Parathyroid adenoma (tissue), 2 donors: Measurements from ENCODE around the gene RIN3.
A peak's percentile ranks its signal among the peaks of the same experiment; 100 is the strongest.
"Not testable (repeated sequence)": the region's sequence is repeated elsewhere in the genome, so short reads cannot be mapped to it uniquely, and the experiment has no call there.

Experiments used
- H2AFZ ChIP-seq: fragments of 300-600 bp; sonication (generic); one replicate; pipeline ENCODE4 v1.7.0; 2017; ENCODE audit warnings: antibody characterized with exemption, mild to moderate bottlenecking
- H3K27ac ChIP-seq: fragments of 300-600 bp; sonication (generic); one replicate; pipeline ENCODE4 v1.7.0; 2017
- H3K27me3 ChIP-seq: fragments of 300-600 bp; sonication (generic); one replicate; pipeline ENCODE4 v1.7.0; 2017; ENCODE audit warnings: low read length; ENCODE audit not compliant: control insufficient read depth, insufficient read depth
- H3K36me3 ChIP-seq: fragments of 300-600 bp; sonication (generic); one replicate; pipeline ENCODE4 v1.7.0; 2017; ENCODE audit warnings: low read length; ENCODE audit not compliant: control insufficient read depth, insufficient read depth
- H3K4me1 ChIP-seq: fragments of 300-600 bp; sonication (generic); one replicate; pipeline ENCODE4 v1.7.0; 2017; ENCODE audit warnings: control low read depth
- H3K4me2 ChIP-seq: fragments of 300-600 bp; sonication (generic); one replicate; pipeline ENCODE4 v1.7.0; 2017; ENCODE audit warnings: low read length
- H3K4me3 ChIP-seq: fragments of 300-600 bp; sonication (generic); one replicate; pipeline ENCODE4 v1.7.0; 2017; ENCODE audit warnings: low read depth, low read length
- H3K79me2 ChIP-seq: fragments of 300-600 bp; sonication (generic); one replicate; pipeline ENCODE4 v1.7.0; 2017; ENCODE audit warnings: control low read depth
- H3K9ac ChIP-seq: fragments of 300-600 bp; sonication (generic); one replicate; pipeline ENCODE4 v1.7.0; 2017; ENCODE audit warnings: mild to moderate bottlenecking
- H3K9me3 ChIP-seq: fragments of 300-600 bp; sonication (generic); one replicate; pipeline ENCODE4 v1.7.0; 2017; ENCODE audit warnings: low read length; ENCODE audit not compliant: control insufficient read depth
- TF ChIP-seq, protein P1 (sequence below): fragments of 300-600 bp; sonication (generic); IDR thresholded peaks from one replicate; pipeline ENCODE4 v1.7.0; 2017; ENCODE audit warnings: antibody characterized with exemption, mild to moderate bottlenecking
- donor health status: primary hyperparathyroidism.

The RIN3 gene

DNA sequence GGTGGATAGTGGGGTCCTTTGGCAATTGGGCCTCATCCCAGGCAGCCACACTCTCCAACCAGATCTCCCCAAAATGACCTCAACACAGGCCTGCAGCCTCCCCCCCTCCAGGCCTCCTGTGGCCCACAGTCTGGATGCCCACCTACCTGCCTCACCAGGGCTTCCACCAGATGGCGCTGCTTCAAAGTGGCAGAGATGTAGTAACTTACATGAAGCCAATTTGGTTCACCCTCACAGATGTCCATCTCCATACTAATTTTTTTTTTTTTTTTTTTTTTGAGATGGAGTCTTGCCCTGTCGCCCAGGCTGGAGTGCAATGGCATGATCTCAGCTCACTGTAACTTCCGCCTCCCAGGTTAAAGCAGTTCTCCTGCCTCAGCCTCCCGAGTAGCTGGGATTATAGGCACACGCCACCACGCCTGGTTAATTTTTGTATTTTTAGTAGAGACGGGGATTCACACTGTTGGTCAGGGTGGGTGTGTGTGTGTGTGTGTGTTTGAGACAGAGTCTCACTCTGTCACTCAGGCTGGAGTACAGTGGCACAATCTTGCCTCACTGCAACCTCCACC lies 201.2 kb downstream of the RIN3 start:
- TF ChIP-seq, protein P1, sequence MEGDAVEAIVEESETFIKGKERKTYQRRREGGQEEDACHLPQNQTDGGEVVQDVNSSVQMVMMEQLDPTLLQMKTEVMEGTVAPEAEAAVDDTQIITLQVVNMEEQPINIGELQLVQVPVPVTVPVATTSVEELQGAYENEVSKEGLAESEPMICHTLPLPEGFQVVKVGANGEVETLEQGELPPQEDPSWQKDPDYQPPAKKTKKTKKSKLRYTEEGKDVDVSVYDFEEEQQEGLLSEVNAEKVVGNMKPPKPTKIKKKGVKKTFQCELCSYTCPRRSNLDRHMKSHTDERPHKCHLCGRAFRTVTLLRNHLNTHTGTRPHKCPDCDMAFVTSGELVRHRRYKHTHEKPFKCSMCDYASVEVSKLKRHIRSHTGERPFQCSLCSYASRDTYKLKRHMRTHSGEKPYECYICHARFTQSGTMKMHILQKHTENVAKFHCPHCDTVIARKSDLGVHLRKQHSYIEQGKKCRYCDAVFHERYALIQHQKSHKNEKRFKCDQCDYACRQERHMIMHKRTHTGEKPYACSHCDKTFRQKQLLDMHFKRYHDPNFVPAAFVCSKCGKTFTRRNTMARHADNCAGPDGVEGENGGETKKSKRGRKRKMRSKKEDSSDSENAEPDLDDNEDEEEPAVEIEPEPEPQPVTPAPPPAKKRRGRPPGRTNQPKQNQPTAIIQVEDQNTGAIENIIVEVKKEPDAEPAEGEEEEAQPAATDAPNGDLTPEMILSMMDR = peak; percentile 79
- H3K36me3 ChIP-seq, H3K4me1 ChIP-seq, H3K27ac ChIP-seq, H2AFZ ChIP-seq, H3K9ac ChIP-seq, H3K9me3 ChIP-seq, H3K4me3 ChIP-seq, H3K4me2 ChIP-seq, H3K79me2 ChIP-seq, H3K27me3 ChIP-seq: not testable (repeated sequence)

DNA sequence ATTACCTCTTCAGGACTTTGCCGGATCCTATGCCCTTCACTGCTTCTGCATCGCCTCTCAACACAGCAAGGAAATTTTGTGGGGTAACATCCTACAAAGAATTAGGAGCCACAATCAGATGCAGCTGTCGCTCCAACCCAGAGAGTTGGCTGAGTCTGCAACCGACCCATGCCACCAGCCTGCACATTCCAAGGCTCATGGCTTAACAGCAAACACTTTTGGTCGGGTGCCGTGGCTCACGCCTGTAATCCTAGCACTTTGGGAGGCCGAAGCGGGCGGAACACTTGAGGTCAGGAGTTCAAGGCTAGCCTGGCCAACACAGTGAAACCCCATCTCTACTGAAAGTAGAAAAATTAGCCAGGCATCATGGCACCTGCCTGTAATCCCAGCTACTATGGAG lies 202.6 kb downstream of the RIN3 start:
- Histone ChIP-seq H3K4me1 (peaks cover 10% of the 10 kb centered on the region), H3K79me2 (peaks cover 3% of the 10 kb centered on the region), H3K36me3 (no peaks in the 10 kb centered on the region), H3K4me3 (no peak overlapping the region), H2AFZ (no peak overlapping the region), H3K27me3 (no peaks in the 10 kb centered on the region), H3K27ac (no peak overlapping the region), H3K9me3 (no peaks in the 10 kb centered on the region), H3K9ac (no peak overlapping the region), H3K4me2 (no peak overlapping the region)
- TF ChIP-seq, protein P1 = no peak

DNA sequence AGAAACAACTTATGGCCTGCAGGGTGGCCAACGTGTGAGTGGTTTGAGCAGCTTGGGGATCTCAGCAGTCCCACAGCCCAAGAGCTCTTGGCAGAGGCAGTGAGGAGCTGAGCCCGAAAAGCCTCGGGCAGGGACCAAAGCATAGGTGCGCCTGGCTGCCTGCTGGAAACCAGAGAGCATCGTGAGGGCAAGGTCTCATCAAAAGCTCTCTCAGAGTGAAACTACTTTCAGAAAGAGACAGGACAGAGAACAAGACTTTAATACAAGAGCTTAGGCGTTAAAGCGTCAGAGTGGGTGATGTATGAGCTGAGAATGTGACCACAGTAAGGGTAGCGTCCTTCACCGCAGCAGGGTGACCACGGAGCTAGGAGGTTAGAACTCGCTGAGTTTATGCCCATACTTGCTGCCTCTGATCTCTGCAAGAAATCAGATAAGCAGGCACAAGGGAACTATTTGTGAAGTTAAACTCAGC lies 204.0 kb downstream of the RIN3 start:
- Histone ChIP-seq H3K27ac (no peak overlapping the region), H3K27me3 (no peaks in the 10 kb centered on the region), H3K4me1 (peaks cover 10% of the 10 kb centered on the region), H3K4me3 (no peak overlapping the region), H3K79me2 (peaks cover 3% of the 10 kb centered on the region), H3K9me3 (no peaks in the 10 kb centered on the region), H3K36me3 (no peaks in the 10 kb centered on the region), H2AFZ (no peak overlapping the region), H3K9ac (no peak overlapping the region), H3K4me2 (peak overlapping the region; percentile 14)
- TF ChIP-seq, protein P1 = no peak

DNA sequence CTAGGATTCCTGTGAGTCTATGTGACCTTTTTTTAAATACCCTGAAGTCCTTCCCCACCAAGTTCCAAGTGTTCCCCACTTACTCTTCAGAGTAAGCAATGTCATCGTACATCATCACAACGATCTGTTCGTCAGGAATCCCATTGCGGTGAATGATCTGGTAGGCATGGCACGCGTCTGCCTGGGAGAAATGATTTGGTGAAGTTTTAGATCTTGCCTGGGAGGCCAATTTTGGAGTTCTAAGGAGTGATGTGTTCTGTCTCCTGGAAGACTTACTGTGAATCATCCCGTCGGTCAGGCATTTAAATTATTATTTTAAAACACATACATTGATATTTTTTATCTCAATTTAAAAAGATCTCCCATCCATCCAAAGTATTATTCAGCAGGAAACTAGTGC lies 205.1 kb downstream of the RIN3 start:
- TF ChIP-seq, protein P1 = no peak
- H3K4me3 ChIP-seq = no peak overlapping the region
- peaks cover 10% of the 10 kb centered on the region for H3K4me1 ChIP-seq
- no peak overlapping the region for H2AFZ ChIP-seq
- no peaks in the 10 kb centered on the region for H3K27me3 ChIP-seq
- no peak overlapping the region for H3K4me2 ChIP-seq
- no peaks in the 10 kb centered on the region for H3K36me3 ChIP-seq
- no peaks in the 10 kb centered on the region for H3K9me3 ChIP-seq
- H3K79me2 ChIP-seq = peaks cover 3% of the 10 kb centered on the region
- H3K9ac ChIP-seq = no peak overlapping the region
- H3K27ac ChIP-seq = no peak overlapping the region

DNA sequence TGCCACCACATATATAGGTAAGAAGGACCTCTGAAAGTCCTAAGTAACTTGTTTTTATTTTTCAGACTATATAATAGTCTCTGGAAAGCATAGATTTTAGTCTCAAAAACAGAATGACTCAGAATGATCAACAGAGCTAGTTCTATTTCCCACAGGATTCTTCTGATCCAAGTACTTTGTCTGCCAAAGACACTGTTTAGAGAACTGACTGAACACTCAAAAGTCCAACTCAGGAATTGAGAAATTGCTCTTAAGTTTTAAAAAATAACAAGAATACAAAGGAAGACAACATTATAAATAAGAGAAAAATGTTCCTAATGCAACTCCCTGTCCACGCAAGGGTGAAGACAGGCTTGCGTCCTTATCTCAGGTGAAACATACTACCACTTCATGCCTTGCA lies 205.8 kb downstream of the RIN3 start:
- Histone ChIP-seq H3K27ac (no peak overlapping the region), H3K4me1 (peaks cover 10% of the 10 kb centered on the region), H3K9me3 (no peaks in the 10 kb centered on the region), H3K79me2 (peaks cover 3% of the 10 kb centered on the region), H2AFZ (no peak overlapping the region), H3K9ac (no peak overlapping the region), H3K27me3 (no peaks in the 10 kb centered on the region), H3K4me3 (peak overlapping the region; percentile 27), H3K36me3 (no peaks in the 10 kb centered on the region), H3K4me2 (peak overlapping the region; percentile 25)
- TF ChIP-seq, protein P1 = no peak
